ENCODE data around the gene SLC5A11.

DNA sequence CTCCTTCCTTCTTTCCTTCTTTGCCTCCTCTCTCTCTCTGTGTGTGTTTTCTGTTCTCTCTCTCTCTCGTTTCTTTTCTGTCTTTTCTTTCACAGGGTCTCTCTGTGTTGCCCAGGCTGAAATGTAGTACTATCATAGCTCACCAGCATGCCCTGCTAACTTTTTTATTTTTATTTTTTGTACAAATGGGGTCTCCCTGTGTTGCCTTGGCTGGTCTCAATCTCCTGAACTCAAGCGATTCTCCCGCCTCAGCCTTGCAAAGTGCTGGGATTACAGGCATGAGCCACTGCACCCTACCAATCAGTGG is 1.5 kb downstream of the SLC5A11 start:
- no peak for TF ChIP-seq CTCF (conservative IDR thresholded peaks at IDR 0.05 in 1 of 2, IDR thresholded peaks at IDR 0.05 in 1 of 2; ENCODE audit: low read depth in 1 of 2, low read length in 2 of 2)
- TF ChIP-seq EZH2 (IDR thresholded peaks at IDR 0.05; ENCODE audit: low read length, missing control alignments) = no peak

Data from fibroblast of lung (primary cell).